Transverse colon (tissue), 4 donors: ENCODE results near the gene WFIKKN2.

Experiments used
- CTCF ChIP-seq, 5 experiments: fragments of 200-600 bp in 3 of 5; fragments of 450-650 bp in 2 of 5; sonication (generic) in 3 of 5; IDR thresholded peaks; 1 replicate in 2 of 5; 2 replicates in 3 of 5; pipeline ENCODE4 v1.5.1; 2016 to 2017; ENCODE audit warnings: antibody characterized with exemption in 5 of 5, inconsistent platforms in 3 of 5, mild to moderate bottlenecking in 2 of 5, moderate library complexity in 1 of 5
- POLR2A ChIP-seq: fragments of 450-650 bp; IDR thresholded peaks from one replicate; pipeline ENCODE4 v1.6.1; 2016; ENCODE audit warnings: antibody characterized with exemption, mild to moderate bottlenecking, moderate library complexity
- POLR2AphosphoS5 ChIP-seq, 3 donors: sonication (generic); formaldehyde crosslinking; IDR thresholded peaks; one replicate each; pipeline ENCODE4 v1.6.1; 2016; ENCODE audit warnings: antibody characterized with exemption in 3 of 3

DNA sequence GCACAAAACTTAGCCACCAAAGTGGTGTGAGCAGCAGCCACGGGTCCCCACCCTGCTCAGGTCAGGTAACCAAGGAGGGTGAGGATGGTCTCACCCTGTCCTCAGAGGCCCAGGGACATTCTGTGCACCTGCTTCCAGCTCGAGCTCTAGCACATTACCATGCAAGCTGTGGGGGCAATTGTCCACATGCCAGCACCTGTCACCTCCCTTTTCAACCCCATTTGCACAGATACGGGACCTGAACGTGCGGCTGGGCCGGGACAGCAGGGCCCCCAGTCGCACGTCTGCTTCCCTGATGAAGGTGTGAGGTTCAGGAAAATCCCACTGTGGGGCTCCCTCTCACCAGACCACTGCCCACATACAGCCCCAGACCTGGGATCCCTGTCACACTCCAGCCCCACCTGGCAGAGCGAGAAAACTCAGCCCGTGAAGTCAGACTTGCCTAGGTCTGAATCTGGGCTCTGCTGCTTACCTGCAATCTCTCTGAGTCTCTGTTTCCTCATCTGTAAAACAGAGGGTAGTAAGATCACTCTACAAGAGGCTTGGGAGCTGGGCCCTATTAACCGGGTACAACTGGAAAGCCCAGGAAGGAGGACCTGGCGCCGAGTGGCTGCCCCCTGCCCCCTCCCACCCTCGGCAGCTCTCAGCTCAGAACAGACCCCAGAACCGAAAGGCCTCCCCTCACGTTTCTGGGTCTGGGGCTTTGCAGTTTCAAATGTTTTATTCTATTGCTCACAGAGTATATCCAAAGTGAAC, 7.9 kb downstream of the WFIKKN2 start:
- TF ChIP-seq POLR2AphosphoS5 (IDR thresholded peaks at IDR 0.05) (no peak), POLR2A (no peak), CTCF (IDR thresholded peaks at IDR 0.05) (no peak)
